Breast epithelium (tissue), 4 donors: Measurements from ENCODE around the gene HNRNPA1. TPM values are rescaled to one million over a fixed set of nuclear protein-coding genes. Genes with fewer than 3 reads are reported as not detected.

Source experiments
- DNase-seq, 2 donors: peaks; one replicate each; pipeline ENCODE4 v3.0.0-alpha.2; 2019; ENCODE audit warnings: low spot score in 2 of 2
- H3K27ac ChIP-seq, 2 donors: fragments of 200-600 bp; sonication (generic) in 1 of 2; one replicate each; pipeline ENCODE4 v1.5.1; 2016 to 2019; ENCODE audit warnings: mild to moderate bottlenecking in 1 of 2
- H3K27me3 ChIP-seq, 2 donors: fragments of 200-600 bp; sonication (generic) in 1 of 2; one replicate each; pipeline versions ENCODE4 v1.5.1 to v1.6.0; 2017 to 2019; ENCODE audit warnings: control low read depth in 1 of 2, mild to moderate bottlenecking in 1 of 2
- H3K36me3 ChIP-seq: fragments of 200-600 bp; one replicate; pipeline ENCODE4 v1.5.1; 2019
- H3K4me1 ChIP-seq, 2 donors: fragments of 200-600 bp; sonication (generic); one replicate each; pipeline ENCODE4 v1.5.1; 2016 to 2019; ENCODE audit warnings: control low read depth in 1 of 2
- H3K4me3 ChIP-seq, 3 donors: fragments of 200-600 bp; sonication (generic); 1 replicate in 2 of 3; 2 replicates in 1 of 3; pipeline ENCODE4 v1.5.1; 2016 to 2019; ENCODE audit warnings: mild to moderate bottlenecking in 3 of 3, moderate library complexity in 2 of 3
- H3K9me3 ChIP-seq, 2 donors: fragments of 200-600 bp; sonication (generic) in 1 of 2; one replicate each; pipeline ENCODE4 v1.5.1; 2016 to 2019; ENCODE audit warnings: control low read depth in 1 of 2
- CTCF ChIP-seq, 3 donors: fragments of 450-650 bp; IDR thresholded peaks; one replicate each; pipeline ENCODE4 v1.5.1; 2016 to 2017; ENCODE audit warnings: antibody characterized with exemption in 3 of 3, mild to moderate bottlenecking in 3 of 3, moderate library complexity in 3 of 3
- POLR2A ChIP-seq: fragments of 450-650 bp; IDR thresholded peaks from one replicate; pipeline ENCODE4 v1.6.1; 2016; ENCODE audit warnings: antibody characterized with exemption, mild to moderate bottlenecking, moderate library complexity
- POLR2AphosphoS5 ChIP-seq, 3 donors: sonication (generic); formaldehyde crosslinking; IDR thresholded peaks; one replicate each; pipeline ENCODE4 v1.6.1; 2017; ENCODE audit warnings: antibody characterized with exemption in 3 of 3
- intact Hi-C: fragments of 100-400 bp; cut with DNase I; formaldehyde crosslinking; loops from one replicate; pipeline ENCODE4 v1.15.1; 2023; ENCODE audit warnings: low total_unique reads
- total RNA-seq, 3 donors: library from RNA; depleted of rRNA; stranded (reverse); fragments of >200 nt; gene quantifications; one replicate each; pipeline ENCODE4 v1.1.0, GENCODE V29; 2016

Gene HNRNPA1
- total RNA-seq, 3 donors from 2014 or later, result 387 to 571 (median 477) TPM

GRCh38 chr12:54296393-54297099 is 16.0 kb downstream of the HNRNPA1 start:
- Histone ChIP-seq H3K27me3 (no peaks in the 10 kb centered on the region), H3K4me3 (no peak overlapping the region), H3K36me3 (no peaks in the 10 kb centered on the region), H3K9me3 (no peaks in the 10 kb centered on the region), H3K4me1 (peaks cover 0 to 3% of the 10 kb centered on the region in 2 donors), H3K27ac (no peak overlapping the region)
- intact Hi-C loops, result no loop called here
- DNase-seq, result no peak
- no peak for TF ChIP-seq CTCF (IDR thresholded peaks at IDR 0.05)
- TF ChIP-seq POLR2A, result no peak
- TF ChIP-seq POLR2AphosphoS5 (IDR thresholded peaks at IDR 0.05), result no peak

DNA sequence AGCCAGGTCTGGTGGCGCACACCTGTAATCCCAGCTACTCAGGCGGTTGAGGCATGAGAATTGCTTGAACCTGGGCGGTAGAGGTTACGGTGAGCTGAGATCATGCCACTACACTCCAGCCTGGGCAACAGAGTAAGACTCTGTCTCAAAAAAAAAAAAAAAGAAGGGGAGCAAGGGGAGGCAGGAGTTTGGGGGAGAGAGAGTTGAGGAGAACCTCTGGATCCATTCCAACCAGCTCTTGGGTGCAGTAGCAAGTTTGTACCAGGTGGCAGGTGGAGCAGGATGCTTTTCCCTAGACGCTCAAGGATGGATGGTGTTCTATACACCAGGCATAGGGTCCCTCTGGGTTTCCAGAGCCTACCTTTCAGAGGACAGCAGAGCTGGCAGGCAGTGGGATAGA is 18.4 kb downstream of the HNRNPA1 start:
- H3K4me1 ChIP-seq, result peaks cover 0 to 3% of the 10 kb centered on the region in 2 donors
- H3K4me3 ChIP-seq, result no peak overlapping the region
- H3K27me3 ChIP-seq, result no peaks in the 10 kb centered on the region
- no peak for TF ChIP-seq POLR2A
- TF ChIP-seq CTCF (IDR thresholded peaks at IDR 0.05), result no peak
- TF ChIP-seq POLR2AphosphoS5 (IDR thresholded peaks at IDR 0.05), result no peak
- H3K9me3 ChIP-seq, result no peaks in the 10 kb centered on the region
- intact Hi-C loops, result no loop called here
- no peak overlapping the region for H3K27ac ChIP-seq
- no peaks in the 10 kb centered on the region for H3K36me3 ChIP-seq
- no peak for DNase-seq

DNA sequence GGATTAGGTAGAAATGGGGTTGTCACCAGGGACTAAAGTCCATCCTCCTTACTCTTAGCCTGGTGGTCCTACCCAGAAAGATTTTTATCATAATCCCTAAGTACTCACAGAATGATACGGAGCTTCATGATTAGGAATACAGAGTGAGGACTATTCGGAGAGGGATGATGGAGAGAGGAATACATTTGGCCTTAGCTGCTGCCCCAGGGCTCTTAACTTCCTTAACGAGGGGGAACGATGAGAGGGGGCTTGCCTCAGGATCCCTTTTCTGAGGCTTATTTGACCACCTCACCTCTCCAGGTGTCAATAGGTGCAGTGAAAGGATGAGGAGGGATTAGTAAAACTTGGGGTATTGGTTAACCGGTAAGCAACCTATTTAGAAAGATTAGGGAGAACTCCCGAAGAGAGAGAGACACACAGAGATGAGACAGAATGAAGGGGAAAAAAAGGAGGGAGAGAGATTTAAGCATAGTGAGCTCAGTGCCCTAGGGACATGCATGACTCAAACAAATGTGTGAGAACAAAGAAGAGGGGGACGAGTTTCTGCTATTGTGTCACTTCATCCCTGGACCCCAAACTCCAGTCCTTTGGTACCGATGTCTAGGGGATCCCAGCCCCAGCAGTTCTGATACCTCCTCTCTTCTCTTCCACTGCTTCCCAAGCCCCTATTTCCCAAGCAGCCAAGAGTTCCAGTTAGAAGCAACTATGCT is 19.1 kb downstream of the HNRNPA1 start:
- Histone ChIP-seq H3K36me3 (no peaks in the 10 kb centered on the region), H3K9me3 (no peaks in the 10 kb centered on the region), H3K27ac (no peak overlapping the region), H3K27me3 (no peaks in the 10 kb centered on the region), H3K4me3 (no peak overlapping the region), H3K4me1 (peaks cover 0 to 3% of the 10 kb centered on the region in 2 donors)
- TF ChIP-seq POLR2A, result no peak
- intact Hi-C loops, result loop anchor here (5.0 kb wide), 1 partner anchor 402 kb away; no protein-coding TSS in a partner anchor
- DNase-seq, result no peak

DNA sequence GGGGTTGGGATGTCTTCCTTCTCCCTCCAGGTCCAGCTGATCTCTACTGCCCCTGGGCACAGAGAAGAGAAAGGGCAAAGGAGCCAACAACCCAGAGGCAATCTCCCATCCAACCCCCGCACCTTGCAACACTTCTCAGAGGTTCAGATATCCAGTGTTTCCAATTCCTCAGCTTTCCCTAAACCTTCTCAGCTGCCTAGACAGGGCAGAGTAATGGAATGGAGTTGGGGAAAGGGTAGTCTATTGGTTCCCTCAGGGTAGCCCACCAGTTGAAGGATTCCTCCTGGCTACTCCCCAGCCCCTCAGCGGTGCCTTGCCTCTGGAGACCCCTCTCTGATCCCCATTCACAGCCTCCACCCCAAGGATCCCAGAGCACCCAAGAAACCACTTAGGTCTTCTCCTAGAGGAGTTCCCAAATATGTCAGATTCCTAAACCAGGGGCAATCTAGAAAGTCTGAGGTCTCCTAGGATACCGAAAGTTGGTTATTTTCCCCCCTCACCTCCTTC is 19.8 kb downstream of the HNRNPA1 start:
- Histone ChIP-seq H3K9me3 (no peaks in the 10 kb centered on the region), H3K4me1 (peaks cover 0 to 3% of the 10 kb centered on the region in 2 donors), H3K27ac (no peak overlapping the region), H3K36me3 (no peaks in the 10 kb centered on the region), H3K27me3 (no peaks in the 10 kb centered on the region), H3K4me3 (peak overlapping the region; percentile 24 to 57 (median 38))
- no peak for DNase-seq
- TF ChIP-seq CTCF (IDR thresholded peaks at IDR 0.05) (no peak), POLR2A (no peak), POLR2AphosphoS5 (IDR thresholded peaks at IDR 0.05) (no peak)
- intact Hi-C loops, result loop anchor here (5.0 kb wide), 1 partner anchor 403 kb away; no protein-coding TSS in a partner anchor

DNA sequence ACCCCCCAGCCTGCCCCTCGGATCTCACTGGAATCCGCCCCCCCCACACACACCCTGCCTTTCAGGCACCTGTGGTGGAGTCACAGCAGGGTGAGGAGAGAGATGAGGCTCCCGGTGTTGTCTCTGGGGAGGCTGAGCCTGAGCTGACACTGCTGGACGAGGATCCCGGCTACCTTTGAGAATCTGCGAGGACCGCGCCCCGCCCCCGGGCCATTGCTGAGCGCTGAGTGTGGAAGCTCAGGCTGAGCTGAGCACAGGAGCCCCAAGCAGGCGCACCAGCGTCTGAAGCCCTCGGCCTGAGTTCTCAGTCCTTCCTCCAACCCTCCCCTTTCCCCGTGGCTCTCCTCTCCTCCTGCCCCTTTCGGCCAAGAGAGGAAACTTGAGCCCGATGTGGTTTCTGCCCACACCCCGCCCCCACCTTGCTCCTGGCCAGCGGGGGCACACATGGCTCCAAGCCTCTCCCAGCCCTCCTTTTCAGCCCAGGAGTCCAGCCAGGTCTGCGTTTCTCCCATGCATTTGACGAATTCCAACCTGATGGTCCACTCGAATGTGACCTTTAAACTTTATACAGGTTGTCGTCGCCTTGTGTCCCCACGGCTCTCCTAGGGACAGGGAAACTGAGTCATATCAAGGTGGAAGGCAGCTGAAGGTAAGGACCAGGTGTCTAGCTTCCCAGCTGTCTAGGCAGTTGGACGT is 20.4 kb downstream of the HNRNPA1 start, which contains the start of gene NFE2:
Gene NFE2 (minus strand): TSS at position 284 of the 696 bp plus-strand sequence. CDS start 5,767 bp downstream, outside the sequence.
- Histone ChIP-seq H3K4me3 (peak within 1 kb of the TSS; percentile 24 to 57 (median 38)), H3K4me1 (peaks cover 0 to 3% of the 10 kb centered on the region in 2 donors), H3K36me3 (no peaks in the 10 kb centered on the region), H3K27me3 (no peaks in the 10 kb centered on the region), H3K27ac (no peak within 1 kb of the TSS), H3K9me3 (no peaks in the 10 kb centered on the region)
- TF ChIP-seq POLR2AphosphoS5 (IDR thresholded peaks at IDR 0.05) (no peak), POLR2A (no peak), CTCF (IDR thresholded peaks at IDR 0.05) (no peak)
- DNase-seq, result peak in 1 of 2 donors; percentile 75
- intact Hi-C loops, result loop anchor here (5.0 kb wide), 1 partner anchor 404 kb away; no protein-coding TSS in a partner anchor
